ENCODE results near the gene IL22RA1.

DNA sequence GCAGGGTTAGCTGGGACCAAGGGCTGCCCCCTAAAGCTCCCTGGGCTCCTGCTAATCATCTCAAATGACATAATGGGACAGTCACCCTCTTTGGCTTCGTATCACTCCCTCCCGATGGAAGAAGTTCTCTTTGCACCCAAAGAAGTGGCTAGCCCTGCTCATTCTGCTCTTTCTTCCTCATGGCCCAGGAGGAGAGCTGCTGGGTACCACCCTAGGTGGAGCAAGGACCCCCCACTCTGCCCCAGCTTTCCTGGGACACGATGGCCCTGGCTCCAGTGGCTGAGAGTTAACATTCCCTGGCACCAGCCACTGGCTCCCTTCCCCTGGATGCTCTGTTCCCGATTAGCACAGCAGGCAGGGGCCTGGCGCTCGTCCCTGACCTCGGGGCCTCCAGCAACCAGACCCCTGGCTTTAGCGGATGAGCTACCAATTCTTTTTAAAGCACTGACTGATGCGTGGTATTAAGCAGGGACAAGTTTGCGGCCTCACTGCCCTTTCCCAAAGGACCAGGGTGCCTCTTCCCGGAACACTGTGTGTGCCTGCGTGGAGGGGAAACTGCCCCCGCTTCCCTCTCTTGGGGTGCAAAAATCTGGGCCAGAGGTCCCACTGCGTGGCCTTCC is 32.2 kb downstream of the IL22RA1 start:
- TF ChIP-seq, protein P1, sequence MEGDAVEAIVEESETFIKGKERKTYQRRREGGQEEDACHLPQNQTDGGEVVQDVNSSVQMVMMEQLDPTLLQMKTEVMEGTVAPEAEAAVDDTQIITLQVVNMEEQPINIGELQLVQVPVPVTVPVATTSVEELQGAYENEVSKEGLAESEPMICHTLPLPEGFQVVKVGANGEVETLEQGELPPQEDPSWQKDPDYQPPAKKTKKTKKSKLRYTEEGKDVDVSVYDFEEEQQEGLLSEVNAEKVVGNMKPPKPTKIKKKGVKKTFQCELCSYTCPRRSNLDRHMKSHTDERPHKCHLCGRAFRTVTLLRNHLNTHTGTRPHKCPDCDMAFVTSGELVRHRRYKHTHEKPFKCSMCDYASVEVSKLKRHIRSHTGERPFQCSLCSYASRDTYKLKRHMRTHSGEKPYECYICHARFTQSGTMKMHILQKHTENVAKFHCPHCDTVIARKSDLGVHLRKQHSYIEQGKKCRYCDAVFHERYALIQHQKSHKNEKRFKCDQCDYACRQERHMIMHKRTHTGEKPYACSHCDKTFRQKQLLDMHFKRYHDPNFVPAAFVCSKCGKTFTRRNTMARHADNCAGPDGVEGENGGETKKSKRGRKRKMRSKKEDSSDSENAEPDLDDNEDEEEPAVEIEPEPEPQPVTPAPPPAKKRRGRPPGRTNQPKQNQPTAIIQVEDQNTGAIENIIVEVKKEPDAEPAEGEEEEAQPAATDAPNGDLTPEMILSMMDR (IDR thresholded peaks at IDR 0.05): no peak
- no peak for TF ChIP-seq EP300 (IDR thresholded peaks at IDR 0.05)
